Iris pigment epithelial cell (primary cell): ENCODE data around the gene TTC12.

Experiments
- DNase-seq: peaks from one replicate; pipeline ENCODE4 v3.0.0-alpha.2; 2011; ENCODE audit warnings: low read depth

TTC12 gene

DNA sequence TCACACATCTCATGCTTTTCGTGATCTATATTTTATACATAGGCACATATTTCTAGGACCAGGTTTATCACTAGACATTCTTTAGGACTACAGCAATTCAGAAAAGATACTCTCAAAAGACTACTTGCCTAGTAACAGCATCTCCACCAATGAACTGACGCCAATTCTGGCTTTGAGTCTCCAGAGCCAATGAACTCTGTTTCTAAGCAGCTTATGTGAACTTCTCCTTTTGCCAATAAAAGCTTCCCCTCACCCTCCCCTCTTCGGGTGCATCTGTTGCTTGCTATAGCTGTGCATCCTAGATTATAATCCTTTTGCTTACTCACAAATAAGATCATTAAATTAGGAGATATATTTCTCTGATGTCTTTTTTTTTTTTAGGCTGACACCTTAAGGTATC lies 61.8 kb downstream of the TTC12 start:
- DNase-seq: peak; percentile 73

DNA sequence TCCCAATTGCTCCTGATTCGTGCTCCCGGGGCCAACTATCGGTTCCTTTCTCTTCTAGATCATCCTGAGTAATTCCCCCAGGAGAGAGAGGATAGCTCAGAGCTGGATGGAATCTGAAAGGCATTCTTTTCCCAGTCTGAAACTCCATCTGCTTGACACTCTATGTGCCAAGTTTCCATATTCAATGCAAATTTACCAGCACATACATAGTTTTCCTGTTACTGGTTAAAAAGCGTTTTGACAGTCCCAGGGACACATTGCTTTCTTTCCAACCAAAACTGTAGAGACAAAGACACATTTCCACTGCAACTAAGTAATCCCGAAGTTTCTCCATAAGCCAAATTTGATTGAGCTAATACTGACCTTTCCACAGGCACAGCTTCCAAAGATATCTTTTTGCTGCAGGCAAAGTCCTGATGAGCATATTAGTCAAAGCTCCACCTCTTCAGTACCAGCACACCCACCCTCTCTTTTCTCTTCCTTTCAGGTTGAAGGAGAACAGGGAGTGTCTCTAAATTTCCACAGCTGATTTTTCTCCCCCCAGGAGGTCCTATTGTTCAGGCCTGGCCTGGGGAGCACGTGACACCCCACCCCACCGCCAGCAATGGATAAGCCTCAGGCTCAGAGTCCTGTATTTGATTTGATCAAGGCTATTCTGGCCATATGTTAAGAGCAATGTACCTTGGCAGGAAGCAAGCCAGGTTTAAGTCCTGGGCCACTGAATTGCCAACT lies 63.5 kb downstream of the TTC12 start:
- no peak for DNase-seq

DNA sequence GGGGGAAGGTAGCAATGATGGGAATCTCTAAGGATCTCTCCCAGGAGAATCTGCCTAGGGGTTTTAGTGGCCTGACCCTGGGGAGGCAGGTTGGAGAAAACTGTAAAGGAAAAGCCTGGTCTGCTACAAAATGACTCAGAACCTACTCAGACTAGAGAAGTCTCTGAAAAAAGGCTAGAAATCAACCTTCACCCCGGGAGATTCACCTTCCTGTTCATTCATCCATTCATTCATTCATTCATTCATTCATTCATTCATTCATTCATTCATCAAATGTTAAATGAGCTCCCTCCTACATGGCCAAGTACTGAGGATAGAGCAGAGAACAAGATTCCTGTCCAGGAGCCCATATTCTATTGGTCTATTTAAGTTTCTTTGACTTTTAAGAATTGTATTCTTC lies 64.3 kb downstream of the TTC12 start:
- DNase-seq: no peak

DNA sequence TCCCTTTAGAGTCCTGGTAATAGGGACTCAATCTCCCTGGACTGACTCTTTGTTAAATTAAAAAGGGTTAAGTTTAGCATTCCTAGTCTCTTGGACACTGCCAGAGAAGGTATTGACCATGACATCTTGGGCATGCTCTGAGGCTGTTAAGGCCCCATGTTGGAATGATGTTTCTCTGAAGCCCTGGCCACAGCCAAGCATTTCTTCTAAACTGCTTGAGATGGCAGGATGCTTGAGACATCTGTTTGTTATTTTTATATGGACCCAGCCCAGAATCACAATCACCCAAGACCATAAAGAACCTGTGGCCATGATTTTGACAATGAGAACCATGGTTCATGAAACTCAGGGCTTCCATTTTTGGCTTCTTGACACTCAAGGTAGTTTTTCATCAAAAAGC lies 67.7 kb downstream of the TTC12 start:
- DNase-seq: no peak

DNA sequence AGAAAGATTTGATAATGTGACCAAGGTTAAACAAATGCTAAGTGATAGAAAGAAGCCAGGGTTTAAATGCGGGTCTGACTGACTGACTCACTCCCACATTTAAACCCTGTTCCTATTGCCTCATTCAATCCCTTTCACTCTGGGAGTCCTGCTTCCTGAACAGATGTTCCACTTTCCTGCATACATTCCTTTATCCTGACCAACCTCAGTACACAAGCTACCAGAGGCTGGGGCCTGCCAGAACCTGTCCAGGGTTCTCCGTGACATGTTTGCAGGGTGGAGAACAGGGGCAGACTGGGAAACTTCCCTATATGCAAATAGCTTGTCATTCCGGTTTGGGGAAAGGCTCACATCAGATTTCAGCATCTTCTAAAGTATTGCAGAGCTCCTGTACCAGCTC lies 70.2 kb downstream of the TTC12 start:
- DNase-seq: peak; percentile 92

DNA sequence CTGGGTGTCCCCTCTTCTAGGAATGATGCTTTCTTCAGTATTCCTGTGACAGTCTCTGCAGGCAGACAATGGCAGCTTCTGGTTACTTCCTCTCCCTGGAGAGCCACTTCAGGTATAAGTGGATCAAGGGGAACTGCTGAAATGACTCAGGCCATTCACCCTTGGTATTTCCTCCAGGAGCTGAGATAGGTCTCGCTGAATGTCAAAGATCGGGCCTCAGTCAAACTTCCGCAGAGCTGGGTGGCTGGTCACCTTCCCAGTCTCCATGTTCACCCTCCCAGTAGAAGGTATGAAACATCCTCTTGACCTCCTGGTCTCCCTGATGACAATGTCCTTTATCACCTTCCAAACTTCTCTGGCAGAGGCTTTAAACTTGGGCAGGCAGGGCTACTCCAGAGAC lies 71.4 kb downstream of the TTC12 start:
- no peak for DNase-seq

DNA sequence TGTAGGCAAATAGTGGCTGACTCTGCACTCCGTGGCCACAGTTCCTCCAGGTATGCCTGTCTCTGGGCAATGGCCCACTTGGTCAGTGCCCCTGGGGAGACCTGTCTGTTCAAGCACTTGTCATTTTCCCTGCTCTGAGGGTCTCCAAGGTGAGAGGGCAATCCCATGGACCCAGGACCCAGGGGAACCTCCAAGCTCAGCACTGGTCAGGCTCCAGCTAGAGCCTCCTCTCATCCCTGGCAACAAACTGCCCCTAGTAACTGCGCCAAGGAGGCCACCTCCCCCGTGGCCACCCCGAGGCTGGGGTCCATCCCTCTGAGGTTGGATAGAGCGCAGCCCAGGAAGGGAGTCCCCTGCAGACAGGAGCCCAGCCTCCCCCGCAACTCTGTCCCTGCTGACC lies 72.5 kb downstream of the TTC12 start:
- no peak for DNase-seq

DNA sequence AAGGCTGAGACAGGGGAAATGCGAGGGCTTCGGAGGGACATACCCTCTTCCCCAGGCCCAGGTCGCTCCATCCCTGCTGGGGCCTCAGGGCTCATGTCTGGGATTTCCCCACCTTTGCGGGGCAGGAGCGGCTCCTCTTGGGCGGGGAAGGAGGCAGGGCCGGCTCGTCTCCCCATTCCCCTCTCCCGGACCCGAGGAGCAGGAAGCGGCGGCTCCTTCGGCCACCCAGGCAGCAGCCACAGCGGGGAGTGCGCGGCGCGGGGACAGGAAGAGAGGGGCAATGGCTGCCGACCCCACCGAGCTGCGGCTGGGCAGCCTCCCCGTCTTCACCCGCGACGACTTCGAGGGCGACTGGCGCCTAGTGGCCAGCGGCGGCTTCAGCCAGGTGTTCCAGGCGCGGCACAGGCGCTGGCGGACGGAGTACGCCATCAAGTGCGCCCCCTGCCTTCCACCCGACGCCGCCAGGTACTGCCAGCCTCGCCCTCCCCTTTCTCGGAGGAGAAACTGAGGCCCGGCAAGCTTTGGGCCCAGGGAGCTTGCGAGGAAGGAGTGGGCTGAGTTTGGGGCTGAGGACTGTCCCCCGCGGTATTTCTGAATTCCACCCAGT lies 73.3 kb downstream of the TTC12 start, which contains the start of gene ANKK1:
Gene ANKK1, plus strand, starts transcription at position 175 of the 607 bp plus-strand sequence. Its CDS starts 106 bp downstream, at position 281.
- no peak for DNase-seq

DNA sequence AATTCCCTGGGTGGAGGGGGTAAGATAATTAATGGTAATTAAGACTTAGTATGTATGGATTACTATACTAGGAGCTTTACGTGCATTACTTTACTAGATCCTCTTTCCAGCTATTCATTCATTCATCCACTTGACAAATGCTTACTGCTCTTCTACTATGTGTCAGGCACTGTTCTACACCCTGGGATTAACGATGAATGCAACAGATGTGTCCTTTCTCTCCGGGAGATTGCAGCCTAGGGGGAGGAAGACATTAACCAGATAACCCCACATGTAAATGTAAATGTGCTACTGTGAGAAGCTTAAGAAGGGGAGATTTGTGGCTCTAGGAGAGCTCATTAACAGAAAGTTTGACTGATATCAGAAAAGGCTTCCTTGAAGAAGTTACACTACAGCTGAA lies 74.9 kb downstream of the TTC12 start:
- no peak for DNase-seq

DNA sequence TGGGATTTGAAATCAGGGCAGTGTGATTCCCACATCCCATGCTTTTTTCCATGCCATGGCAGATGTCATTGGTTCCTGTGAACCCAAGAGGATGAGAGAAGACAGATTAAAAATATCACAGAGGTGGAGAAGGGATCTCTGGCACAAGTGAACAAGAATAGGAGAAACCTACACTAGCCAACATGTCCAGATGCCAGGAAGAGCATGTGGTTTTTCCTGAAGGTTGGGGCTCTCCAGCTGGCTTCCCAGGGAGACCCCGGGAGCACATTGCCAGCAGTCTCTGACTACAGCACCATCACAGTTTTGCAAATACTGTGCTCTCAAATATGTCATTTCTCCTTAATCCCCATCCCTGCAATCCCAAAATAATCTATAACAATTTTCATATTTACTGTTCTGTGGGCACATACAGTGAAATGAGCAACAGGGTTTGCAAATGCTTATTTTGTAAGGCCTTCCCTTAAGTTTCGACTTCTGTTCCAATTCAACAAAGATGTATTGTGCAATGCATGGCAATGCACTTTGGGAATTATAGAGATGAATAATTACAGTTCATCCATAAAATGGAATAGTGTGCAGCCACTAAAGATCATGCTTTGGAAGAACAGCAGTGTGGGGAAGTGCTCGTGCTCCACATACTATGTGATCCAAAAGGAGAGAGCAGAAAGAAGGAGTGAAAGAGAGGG lies 78.0 kb downstream of the TTC12 start:
- no peak for DNase-seq

DNA sequence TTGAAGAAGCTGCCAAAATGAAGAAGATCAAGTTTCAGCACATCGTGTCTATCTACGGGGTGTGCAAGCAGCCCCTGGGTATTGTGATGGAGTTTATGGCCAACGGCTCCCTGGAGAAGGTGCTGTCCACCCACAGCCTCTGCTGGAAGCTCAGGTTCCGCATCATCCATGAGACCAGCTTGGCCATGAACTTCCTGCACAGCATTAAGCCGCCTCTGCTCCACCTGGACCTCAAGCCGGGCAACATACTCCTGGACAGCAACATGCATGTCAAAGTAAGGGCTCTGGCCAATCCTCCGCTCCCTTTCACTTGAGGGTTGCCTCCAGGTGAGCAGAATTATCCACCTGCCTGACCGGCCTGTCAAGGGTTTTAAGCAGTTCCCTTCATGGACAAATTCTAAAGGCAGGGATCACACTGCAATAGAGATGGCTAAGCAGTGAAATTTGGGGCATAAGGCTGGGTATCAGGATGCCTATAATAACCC lies 79.2 kb downstream of the TTC12 start:
- no peak for DNase-seq

DNA sequence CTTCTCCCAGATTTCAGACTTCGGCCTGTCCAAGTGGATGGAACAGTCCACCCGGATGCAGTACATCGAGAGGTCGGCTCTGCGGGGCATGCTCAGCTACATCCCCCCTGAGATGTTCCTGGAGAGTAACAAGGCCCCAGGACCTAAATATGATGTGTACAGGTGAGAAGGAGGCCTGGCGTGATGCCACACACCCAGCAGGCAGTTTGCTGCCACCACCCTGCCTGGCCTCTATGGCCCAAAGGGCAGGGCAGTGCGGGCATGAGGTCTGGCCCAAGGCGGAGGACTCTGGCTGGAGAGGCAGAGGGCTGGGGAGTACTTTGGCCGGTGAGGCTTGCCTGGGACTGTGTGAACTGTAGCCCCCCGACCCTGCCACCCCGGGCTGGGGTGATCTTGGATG lies 80.5 kb downstream of the TTC12 start:
- DNase-seq: no peak

DNA sequence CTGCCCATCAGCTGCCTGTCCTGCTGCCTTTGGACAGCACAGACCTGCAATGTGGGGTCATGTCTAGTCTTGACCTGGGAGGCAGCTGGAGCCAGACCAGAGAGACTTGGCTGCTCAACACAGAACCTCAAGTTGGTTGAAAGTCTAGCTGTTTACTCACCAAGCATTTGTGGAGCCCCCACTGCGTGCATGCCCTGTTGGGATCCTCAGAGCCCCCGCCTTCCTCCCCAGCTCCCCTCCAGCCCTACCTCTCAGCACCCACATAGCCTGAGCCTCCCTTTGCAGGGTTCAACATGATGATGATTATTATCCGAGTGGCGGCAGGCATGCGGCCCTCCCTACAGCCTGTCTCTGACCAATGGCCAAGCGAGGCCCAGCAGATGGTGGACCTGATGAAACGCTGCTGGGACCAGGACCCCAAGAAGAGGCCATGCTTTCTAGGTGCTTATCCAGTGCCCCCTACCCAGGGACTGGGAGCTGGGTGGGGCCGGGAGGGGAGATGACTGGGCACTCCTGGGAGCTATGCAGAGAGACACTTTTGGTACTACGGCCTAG lies 81.5 kb downstream of the TTC12 start:
- DNase-seq: no peak

DNA sequence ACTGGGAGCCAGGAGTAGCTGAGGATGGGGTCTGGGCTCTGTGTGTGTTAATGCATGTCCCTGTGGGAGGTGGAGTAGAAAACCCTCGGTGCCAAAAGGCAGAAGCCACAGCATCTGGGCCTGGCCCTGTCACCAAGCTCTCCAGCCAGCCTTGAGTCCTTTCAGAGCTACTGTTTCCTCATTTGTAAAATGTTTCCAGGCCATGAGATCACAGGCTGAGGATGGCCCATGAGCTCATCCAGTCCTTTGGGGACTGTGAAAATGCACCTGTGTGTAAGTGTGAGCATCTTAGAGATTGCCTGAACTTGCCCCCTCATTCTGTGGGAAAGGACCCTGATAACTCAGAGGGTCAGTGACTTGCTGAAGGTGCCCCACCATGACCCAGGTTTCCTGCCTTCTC lies 82.3 kb downstream of the TTC12 start:
- no peak for DNase-seq

DNA sequence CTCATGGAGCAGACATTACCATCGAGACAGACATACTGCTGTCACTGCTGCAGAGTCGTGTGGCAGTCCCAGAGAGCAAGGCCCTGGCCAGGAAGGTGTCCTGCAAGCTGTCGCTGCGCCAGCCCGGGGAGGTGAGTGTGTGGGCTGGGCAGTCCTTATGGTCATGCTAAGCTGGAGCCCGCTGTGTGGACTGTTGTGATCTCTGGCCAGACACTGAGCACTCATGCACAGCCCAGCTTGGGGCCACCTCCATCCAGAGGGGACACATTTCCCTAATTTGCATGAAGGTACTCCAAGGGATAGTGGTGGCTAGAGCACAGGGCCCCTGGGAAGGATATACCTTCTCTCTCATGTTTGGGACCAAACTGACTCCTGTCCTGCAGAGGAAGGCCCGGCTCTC lies 82.8 kb downstream of the TTC12 start:
- DNase-seq: no peak

DNA sequence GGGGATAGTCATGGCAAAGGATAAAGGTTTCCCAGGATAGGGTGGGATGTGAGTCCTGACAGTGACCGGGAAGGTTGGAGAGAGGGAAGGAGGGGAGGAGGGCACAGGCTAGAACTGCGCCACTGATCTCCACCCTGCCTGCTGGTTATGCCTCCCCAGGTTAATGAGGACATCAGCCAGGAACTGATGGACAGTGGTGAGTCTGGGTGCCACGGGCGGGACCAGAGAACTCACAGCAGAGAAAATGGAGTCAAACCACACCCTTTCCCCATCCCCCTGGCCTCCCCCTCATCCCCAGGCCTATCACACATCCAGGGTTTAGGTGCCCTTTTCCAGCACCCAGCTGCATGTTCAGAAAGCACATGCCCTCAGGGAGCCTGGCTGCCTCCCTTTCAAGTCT lies 83.4 kb downstream of the TTC12 start:
- DNase-seq: no peak

DNA sequence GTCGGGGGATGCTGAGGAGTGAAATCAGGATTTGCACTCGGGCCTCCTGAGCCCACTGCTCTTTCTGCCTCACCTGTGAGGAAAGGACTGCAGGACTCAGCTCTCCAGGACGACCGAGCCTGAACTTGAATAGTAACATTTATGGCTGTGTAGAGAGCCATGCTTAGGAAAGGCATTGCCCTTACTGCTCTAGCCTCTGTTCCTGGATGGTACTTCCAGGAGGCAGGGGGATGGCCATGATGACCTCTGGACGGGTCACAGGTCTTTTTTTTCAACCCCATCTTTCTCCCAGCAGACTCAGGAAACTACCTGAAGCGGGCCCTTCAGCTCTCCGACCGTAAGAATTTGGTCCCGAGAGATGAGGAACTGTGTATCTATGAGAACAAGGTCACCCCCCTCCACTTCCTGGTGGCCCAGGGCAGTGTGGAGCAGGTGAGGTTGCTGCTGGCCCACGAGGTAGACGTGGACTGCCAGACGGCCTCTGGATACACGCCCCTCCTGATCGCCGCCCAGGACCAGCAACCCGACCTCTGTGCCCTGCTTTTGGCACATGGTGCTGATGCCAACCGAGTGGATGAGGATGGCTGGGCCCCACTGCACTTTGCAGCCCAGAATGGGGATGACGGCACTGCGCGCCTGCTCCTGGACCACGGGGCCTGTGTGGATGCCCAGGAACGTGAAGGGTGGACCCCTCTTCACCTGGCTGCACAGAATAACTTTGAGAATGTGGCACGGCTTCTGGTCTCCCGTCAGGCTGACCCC lies 84.5 kb downstream of the TTC12 start:
- no peak for DNase-seq

DNA sequence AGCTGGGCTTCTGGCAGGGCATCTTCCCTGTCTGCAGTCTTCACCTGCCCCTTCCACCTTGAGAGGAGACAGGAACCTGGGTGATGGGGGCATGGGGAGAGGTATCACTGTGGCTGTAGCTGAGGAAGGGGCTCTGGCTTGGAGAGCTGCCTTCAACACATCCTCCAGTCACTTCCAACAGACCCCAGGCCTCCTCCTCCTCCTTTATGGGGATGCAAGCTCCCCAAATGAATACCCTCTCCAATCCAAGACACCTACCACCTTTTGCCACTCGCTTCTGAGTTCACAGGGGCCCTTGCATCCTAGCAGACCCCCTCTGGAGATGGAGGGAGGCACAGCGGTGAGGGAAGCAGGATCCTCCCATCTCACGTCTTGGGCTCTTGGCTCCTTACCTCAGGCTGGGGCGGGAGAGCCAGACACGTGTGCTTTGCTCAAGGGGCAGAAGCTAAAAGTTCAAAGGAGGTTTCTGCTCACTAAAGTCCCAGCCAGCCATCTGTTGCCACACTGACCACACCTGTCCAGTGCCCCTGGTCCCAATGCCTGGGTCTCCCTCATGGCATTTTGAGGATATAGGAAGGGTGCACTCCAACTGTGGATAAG lies 86.3 kb downstream of the TTC12 start:
- no peak for DNase-seq

DNA sequence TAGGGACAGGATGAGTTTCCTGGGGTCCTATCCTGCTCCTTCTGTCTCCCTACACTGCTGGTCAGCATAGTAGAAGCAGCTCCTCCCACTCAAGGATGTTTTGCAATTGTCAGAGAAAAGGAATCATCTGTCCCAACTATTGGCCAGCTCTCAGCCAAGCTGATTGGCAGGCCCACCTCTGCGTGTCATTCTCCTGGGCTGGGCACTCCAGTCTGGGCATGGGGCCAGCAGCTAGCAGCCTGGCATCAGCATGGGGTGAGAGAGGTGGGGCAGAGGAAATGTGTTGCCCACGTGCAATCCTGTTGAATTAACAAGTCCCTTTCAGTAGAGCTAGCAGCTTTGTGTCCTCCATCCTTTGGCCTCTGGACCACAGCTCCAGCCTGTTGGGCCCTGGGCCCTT lies 87.3 kb downstream of the TTC12 start:
- DNase-seq: no peak

DNA sequence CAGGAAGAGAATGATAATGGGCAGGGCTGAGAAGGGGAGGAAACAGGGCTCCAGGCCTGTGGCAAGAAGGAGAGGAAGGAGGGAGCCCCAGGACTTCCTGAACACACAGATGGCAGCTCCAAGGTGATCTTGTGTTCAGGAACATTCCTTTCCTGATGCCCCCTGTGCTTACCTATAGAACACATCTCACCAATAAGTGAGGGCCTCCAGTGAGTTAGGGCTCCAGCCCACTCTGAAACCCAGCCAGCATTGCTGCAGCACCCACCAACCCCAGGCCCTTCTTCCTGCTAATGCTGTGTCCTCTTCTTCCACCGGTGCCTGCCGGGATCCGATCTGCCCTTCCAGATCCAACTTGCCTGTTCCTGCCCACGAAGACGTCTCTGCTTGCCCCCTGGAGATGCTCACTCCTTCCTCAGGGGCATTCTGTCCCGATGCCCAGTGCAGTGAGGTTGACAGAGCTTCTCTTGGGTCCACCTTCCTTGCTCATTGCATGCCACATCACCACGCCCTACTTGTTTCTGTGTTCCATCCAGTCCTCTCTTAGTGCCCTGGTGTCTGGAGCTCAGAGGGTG lies 90.6 kb downstream of the TTC12 start:
- DNase-seq: no peak

DNA sequence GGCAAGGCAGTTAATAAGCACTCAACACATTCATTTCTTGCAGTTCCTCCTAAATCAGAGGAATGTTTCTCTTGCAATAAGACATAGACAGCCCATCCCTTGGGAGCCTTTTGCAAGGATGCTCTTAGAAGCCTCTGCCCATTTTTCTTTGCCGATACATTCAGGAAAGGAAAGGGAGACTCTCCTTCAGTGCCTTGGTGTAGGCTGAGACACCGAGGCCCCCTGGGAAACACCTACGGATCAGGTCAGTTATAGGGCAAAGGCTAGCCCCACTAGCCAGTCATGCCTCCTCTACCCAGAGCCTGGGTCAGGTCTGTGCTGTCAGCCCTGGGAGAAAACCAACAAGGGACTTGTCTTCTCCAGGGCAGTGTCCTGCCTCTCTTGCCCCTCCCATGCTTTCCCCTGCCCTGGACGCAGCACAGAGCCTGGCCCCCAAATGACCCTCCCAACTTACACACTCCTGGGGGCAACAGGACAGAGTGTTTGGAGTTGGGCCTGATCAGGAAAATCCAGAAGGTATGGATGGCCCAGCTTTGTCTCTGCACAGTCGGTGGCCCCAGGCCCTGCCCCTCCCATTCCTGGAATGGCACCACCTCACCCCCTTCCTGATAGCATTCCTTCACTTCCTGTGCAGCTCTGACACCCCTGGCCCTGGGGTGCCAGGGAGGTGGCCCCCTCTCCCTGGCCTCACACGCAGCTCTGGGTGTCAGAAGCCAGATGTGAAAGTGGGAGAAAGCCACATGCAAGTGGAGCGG lies 91.5 kb downstream of the TTC12 start:
- no peak for DNase-seq
